ENCODE results near the gene ITIH3. TPM values are rescaled to one million over a fixed set of nuclear protein-coding genes. Genes with fewer than 3 reads are reported as not detected.

The ITIH3 gene
- total and polyA plus RNA-seq, 2 of the 8 experiments (the other 6 are each of a cell fraction or from before 2014, with no cell fraction given) = not detected

GRCh38 chr3:52790741-52791140 is 3.9 kb upstream of the ITIH3 start:
- Histone ChIP-seq H2BK12ac (ENCODE audit: low read depth, low read length) (no peak overlapping the region), H2AK5ac (ENCODE audit: low read depth, low read length) (no peak overlapping the region), H3K4me2 (ENCODE audit: insufficient read depth in 1 of 2, low read depth in 2 of 2, low read length in 2 of 2) (no peak overlapping the region), H4K8ac (ENCODE audit: extremely low read depth, insufficient read depth, low read length) (no peak overlapping the region), H3K14ac (ENCODE audit: insufficient read length) (no peak overlapping the region), H3K9ac (replicated peaks in 1 of 4; ENCODE audit: extremely low read depth in 1 of 4, low read depth in 3 of 4, low read length in 3 of 4) (no peak overlapping the region), H3K79me1 (ENCODE audit: low read depth, low read length) (no peaks in the 10 kb centered on the region), H3K36me3 (ENCODE audit: control insufficient read depth in 2 of 4, insufficient read depth in 4 of 4, low read length in 3 of 4) (no peaks in the 10 kb centered on the region), H3K27me3 (replicated peaks in 1 of 4; ENCODE audit: control insufficient read depth in 3 of 4, extremely low read depth in 1 of 4, insufficient read depth in 3 of 4, low read length in 3 of 4) (no peaks in the 10 kb centered on the region), H3K9me3 (ENCODE audit: insufficient read depth in 2 of 2, low read depth in 1 of 2, low read length in 1 of 2) (no peaks in the 10 kb centered on the region), H2BK5ac (ENCODE audit: low read depth, low read length) (0 out of 2 replicates have a peak overlapping the region, but pooled peaks have one; percentile 21), H4K20me1 (replicated peaks in 1 of 2; ENCODE audit: control insufficient read depth in 1 of 2, insufficient read depth in 2 of 2, low read length in 2 of 2) (peaks cover 0 to 3% of the 10 kb centered on the region in 2 experiments), H2BK15ac (ENCODE audit: low read length) (no peak overlapping the region), H3K27ac (ENCODE audit: low read depth, low read length) (no peak overlapping the region), H2AFZ (ENCODE audit: low read length) (no peak overlapping the region), H3K18ac (ENCODE audit: extremely low read depth, low read length) (no peak overlapping the region), H3K56ac (replicated peaks; ENCODE audit: insufficient read length, low read depth, low read length) (no peak overlapping the region), H3K4ac (replicated peaks; ENCODE audit: insufficient read length, low read depth, low read length) (no peak overlapping the region), H2BK20ac (ENCODE audit: low read length) (0 out of 2 replicates have a peak overlapping the region, but pooled peaks have one; percentile 18), H3K79me2 (ENCODE audit: control insufficient read depth in 1 of 2, insufficient read depth in 2 of 2, low read length in 2 of 2) (no peaks in the 10 kb centered on the region), H4K91ac (replicated peaks; ENCODE audit: insufficient read length, low read length) (no peak overlapping the region), H4K5ac (ENCODE audit: insufficient read length, low read depth, low read length) (no peak overlapping the region), H2BK120ac (replicated peaks; ENCODE audit: low read depth, low read length) (no peak overlapping the region), H3K23ac (ENCODE audit: insufficient read length) (no peak overlapping the region), H3K4me3 (ENCODE audit: extremely low read depth in 1 of 4, insufficient read depth in 2 of 4, low read depth in 3 of 4, low read length in 4 of 4) (no peak overlapping the region), H3K4me1 (replicated peaks in 1 of 4; ENCODE audit: control insufficient read depth in 3 of 4, insufficient read depth in 4 of 4, low read length in 3 of 4) (no peaks in the 10 kb centered on the region), H3K23me2 (ENCODE audit: low read depth, low read length) (no peaks in the 10 kb centered on the region)
- FAIRE-seq (no peak), DNase-seq (ENCODE audit: low read depth in 1 of 2, low spot score in 2 of 2) (no peak)
- WGBS, 2 experiments (ENCODE audit: extremely low coverage in 1 of 2, insufficient coverage in 1 of 2, insufficient read length in 1 of 2, insufficient replicate concordance in 2 of 2, low coverage in 1 of 2, low lambda C conversion rate in 2 of 2, missing lambda C conversion rate in 1 of 2) = 84% methylated on average over 13 of the region's 13 CpGs; no CpG with 5 or more reads in 1 of the 2 experiments
- TF ChIP-seq TAF1 (IDR thresholded peaks at IDR 0.05; ENCODE audit: low read depth, low read length) (no peak), SIN3A (conservative IDR thresholded peaks at IDR 0.05 in 1 of 2, IDR thresholded peaks at IDR 0.05 in 1 of 2; ENCODE audit: low read depth in 1 of 2, low read length in 2 of 2) (no peak), USF2 (IDR thresholded peaks at IDR 0.05; ENCODE audit: low read length) (no peak), SIX5 (IDR thresholded peaks at IDR 0.05; ENCODE audit: low read depth, low read length) (no peak), SP1 (IDR thresholded peaks at IDR 0.05; ENCODE audit: low read depth, low read length) (no peak), RXRA (IDR thresholded peaks at IDR 0.05; ENCODE audit: insufficient read depth, low read depth, low read length) (no peak), CBX5 (IDR thresholded peaks at IDR 0.05; ENCODE audit: low read depth, low read length) (no peak), GTF2F1 (IDR thresholded peaks at IDR 0.05; ENCODE audit: borderline replicate concordance, low read depth, low read length) (no peak), RFX5 (IDR thresholded peaks at IDR 0.05; ENCODE audit: borderline replicate concordance, low read depth, low read length) (no peak), YY1 (IDR thresholded peaks at IDR 0.05; ENCODE audit: low read depth, low read length) (no peak)
- ChIA-PET POLR2A (ENCODE audit: partially characterized antibody) (interaction anchor here (0.8 to 2.5 kb wide), 2 partner anchors 20 to 22 kb away, joined by 3 to 10 read pairs; partner anchors contain the start of gene NEK4), CTCF (ENCODE audit: partially characterized antibody) (interaction anchor here (0.7 to 3.8 kb wide), 8 partner anchors 8 to 107 kb away, joined by 3 to 33 read pairs (median 10); partner anchors contain the start of gene STIMATE)
